A549 (cell line): ENCODE data around the gene SLC25A46. TPM values are rescaled to one million over a fixed set of nuclear protein-coding genes. Genes with fewer than 3 reads are reported as not detected.

Experiments used
- ATAC-seq, 2 experiments: fragments of 200-7000 bp in 1 of 2; fragments of >200 bp in 1 of 2; cut with Nextera tagmentation in 1 of 2; cut with Tn5 transposase in 1 of 2; 3 replicates each; pipeline versions ENCODE4 v1.8.0 to v1.9.1; 2018 to 2020; ENCODE audit warnings: mild to moderate bottlenecking in 1 of 2, moderate library complexity in 1 of 2
- CTCF ChIA-PET: fragments of 300-600 bp; sonication (Branson Sonifier 250); formaldehyde crosslinking; extraction: SDS; loops from one replicate; lab custom pipeline; 2021; ENCODE audit warnings: antibody characterized with exemption, inconsistent platforms; lab: Yijun Ruan, JAX
- POLR2A ChIA-PET: fragments of 350-600 bp; formaldehyde crosslinking; extraction: SDS; loops from one replicate; lab custom pipeline; 2021; ENCODE audit warnings: antibody characterized with exemption, inconsistent platforms; lab: Yijun Ruan, JAX
- DNase-seq, 2 experiments: peaks; one replicate each; pipeline versions ENCODE4 v3.0.0 to v3.0.0-alpha.2; 2011 to 2016; ENCODE audit warnings: low read depth in 1 of 2, low spot score in 1 of 2
- FAIRE-seq: peaks from 2 replicates; lab custom pipeline; 2011; peaks lifted over from hg19 to GRCh38; lab: Jason Lieb, UNC
- H3K27ac ChIP-seq, 2 experiments: fragments of >200 bp; sonication (Bioruptor Twin); formaldehyde crosslinking; 3 replicates each; pipeline ENCODE4 v1.5.1; 2016 to 2017
- H3K4me1 ChIP-seq: fragments of >200 bp; sonication (Bioruptor Twin); formaldehyde crosslinking; 3 replicates; pipeline ENCODE4 v1.6.1; 2016
- H3K4me2 ChIP-seq: fragments of >200 bp; sonication (Bioruptor Twin); formaldehyde crosslinking; 3 replicates; pipeline ENCODE4 v1.6.1; 2016
- H3K4me3 ChIP-seq: fragments of >200 bp; sonication (Bioruptor Twin); formaldehyde crosslinking; 3 replicates; pipeline ENCODE4 v1.5.1; 2016
- H3K9me3 ChIP-seq: fragments of >200 bp; sonication (Bioruptor Twin); formaldehyde crosslinking; 3 replicates; pipeline ENCODE4 v1.6.1; 2016
- BHLHE40 ChIP-seq: IDR thresholded peaks from 2 replicates; pipeline ENCODE4 v1.6.1; 2012; ENCODE audit warnings: low read depth, low read length, inconsistent platforms
- CBX2 ChIP-seq: fragments of 200-600 bp; sonication (generic); IDR thresholded peaks from 2 replicates; pipeline ENCODE4 v1.6.1; 2016; ENCODE audit warnings: low read depth, mild to moderate bottlenecking, borderline replicate concordance
- CEBPB ChIP-seq, 2 experiments: fragments of >200 bp in 1 of 2; sonication (Bioruptor Twin) in 1 of 2; formaldehyde crosslinking in 1 of 2; IDR thresholded peaks; 2 replicates each; pipeline ENCODE4 v1.6.1; 2012 to 2016
- EHMT2 ChIP-seq: fragments of 200-600 bp; sonication (generic); IDR thresholded peaks from 2 replicates; pipeline ENCODE4 v1.6.1; 2016; ENCODE audit warnings: antibody characterized with exemption, low read depth, mild to moderate bottlenecking, moderate library complexity
- EP300 ChIP-seq, 2 experiments: fragments of >200 bp; sonication (Bioruptor Twin); formaldehyde crosslinking; IDR thresholded peaks; 2 replicates in 1 of 2; 3 replicates in 1 of 2; pipeline ENCODE4 v1.6.1; 2016 to 2017
- ESRRA ChIP-seq: fragments of 150-350 bp; IDR thresholded peaks from 2 replicates; pipeline ENCODE4 v1.6.1; 2014; ENCODE audit warnings: mild to moderate bottlenecking, low read length, borderline replicate concordance
- FOSB ChIP-seq: fragments of 250-450 bp; sonication (Bioruptor Pico); IDR thresholded peaks from 2 replicates; pipeline ENCODE4 v1.5.0; 2020; ENCODE audit warnings: mild to moderate bottlenecking, moderate library complexity
- FOXS1 ChIP-seq: fragments of 250-450 bp; sonication (Bioruptor Pico); IDR thresholded peaks from 2 replicates; pipeline ENCODE4 v1.5.0; 2020; ENCODE audit warnings: mild to moderate bottlenecking, moderate library complexity
- HOXB13 ChIP-seq: fragments of 250-450 bp; sonication (Bioruptor Pico); IDR thresholded peaks from 2 replicates; pipeline ENCODE4 v1.5.0; 2020; ENCODE audit warnings: low read depth, mild to moderate bottlenecking, moderate library complexity
- JUNB ChIP-seq: fragments of >200 bp; sonication (Bioruptor Twin); formaldehyde crosslinking; IDR thresholded peaks from 2 replicates; pipeline ENCODE4 v1.6.1; 2016
- KDM1A ChIP-seq: fragments of 200-600 bp; sonication (generic); IDR thresholded peaks from 2 replicates; pipeline ENCODE4 v1.6.1; 2016; ENCODE audit warnings: low read depth, mild to moderate bottlenecking
- MAFK ChIP-seq: fragments of 450-650 bp; IDR thresholded peaks from 2 replicates; pipeline ENCODE4 v1.6.1; 2014; ENCODE audit not compliant: partially characterized antibody
- MYC ChIP-seq: IDR thresholded peaks from 2 replicates; pipeline ENCODE4 v1.6.1; 2012; ENCODE audit warnings: mild to moderate bottlenecking, inconsistent platforms, low read length, improper control_type of control experiment, borderline replicate concordance
- NFE2L2 ChIP-seq: fragments of 150-350 bp; conservative IDR thresholded peaks from 2 replicates; pipeline ENCODE4 v1.6.1; 2014; ENCODE audit warnings: low read length
- NR3C1 ChIP-seq: fragments of >200 bp; sonication (Bioruptor Twin); formaldehyde crosslinking; IDR thresholded peaks from 3 replicates; pipeline ENCODE4 v1.6.1; 2017
- RAD21 ChIP-seq, 2 experiments: fragments of >200 bp in 1 of 2; sonication (Bioruptor Twin) in 1 of 2; formaldehyde crosslinking in 1 of 2; IDR thresholded peaks in 1 of 2; conservative IDR thresholded peaks in 1 of 2; 2 replicates in 1 of 2; 3 replicates in 1 of 2; pipeline ENCODE4 v1.6.1; 2012 to 2018; ENCODE audit warnings: inconsistent platforms in 1 of 2
- RARB ChIP-seq: fragments of 250-450 bp; sonication (Bioruptor Pico); IDR thresholded peaks from 2 replicates; pipeline ENCODE4 v1.8.0; 2021; ENCODE audit warnings: mild to moderate bottlenecking, moderate library complexity
- RCOR1 ChIP-seq: fragments of 150-350 bp; IDR thresholded peaks from 2 replicates; pipeline ENCODE4 v1.6.1; 2014; ENCODE audit warnings: antibody characterized with exemption, low read length, low read depth
- SMC3 ChIP-seq: fragments of >200 bp; sonication (Bioruptor Twin); formaldehyde crosslinking; IDR thresholded peaks from 3 replicates; pipeline ENCODE4 v1.6.1; 2018; ENCODE audit warnings: inconsistent platforms
- SREBF2 ChIP-seq: fragments of 450-650 bp; IDR thresholded peaks from 2 replicates; pipeline ENCODE4 v1.6.1; 2014; ENCODE audit warnings: mild to moderate bottlenecking, moderate library complexity
- TP53 ChIP-seq: fragments of 250-450 bp; sonication (Bioruptor Pico); IDR thresholded peaks from 2 replicates; pipeline ENCODE4 v1.5.0; 2021; ENCODE audit warnings: mild to moderate bottlenecking, moderate library complexity
- WGBS: methylation state at CpG from one replicate; pipeline ENCODE4 v1.1.6; 2017; ENCODE audit errors: missing lambda C conversion rate; 5-methylcytosine and 5-hydroxymethylcytosine counted together
- polyA plus RNA-seq, 4 experiments: library from polyadenylated mRNA; depleted of rRNA in 3 of 4; stranded (reverse); fragments of >200 nt; fragmentation: RNase III in 1 of 4; extraction: RNeasy Plus Mini Kit Qiagen cat#74134 plus additional on column Dnase treatment in 1 of 4; gene quantifications; 2 replicates in 3 of 4; 3 replicates in 1 of 4; pipeline ENCODE4 v1.2.3, GENCODE V29; 2011 to 2017
- TF ChIP-seq, protein P1 (sequence below): IDR thresholded peaks from 2 replicates; pipeline ENCODE4 v1.6.1; 2012; ENCODE audit warnings: low read depth, borderline replicate concordance
- TF ChIP-seq, protein P2 (sequence below): fragments of 250-450 bp; sonication (Bioruptor Pico); IDR thresholded peaks from 2 replicates; pipeline ENCODE4 v1.5.0; 2020; ENCODE audit warnings: low read depth, mild to moderate bottlenecking, moderate library complexity
- TF ChIP-seq, protein P3 (sequence below): fragments of 250-450 bp; sonication (Bioruptor Pico); IDR thresholded peaks from 2 replicates; pipeline ENCODE4 v1.5.0; 2021; ENCODE audit warnings: mild to moderate bottlenecking, moderate library complexity, borderline replicate concordance

SLC25A46 gene
- polyA plus RNA-seq, 2 of the 4 experiments (the other 2 are of a cell fraction) = 29.2 to 41.7 TPM

DNA sequence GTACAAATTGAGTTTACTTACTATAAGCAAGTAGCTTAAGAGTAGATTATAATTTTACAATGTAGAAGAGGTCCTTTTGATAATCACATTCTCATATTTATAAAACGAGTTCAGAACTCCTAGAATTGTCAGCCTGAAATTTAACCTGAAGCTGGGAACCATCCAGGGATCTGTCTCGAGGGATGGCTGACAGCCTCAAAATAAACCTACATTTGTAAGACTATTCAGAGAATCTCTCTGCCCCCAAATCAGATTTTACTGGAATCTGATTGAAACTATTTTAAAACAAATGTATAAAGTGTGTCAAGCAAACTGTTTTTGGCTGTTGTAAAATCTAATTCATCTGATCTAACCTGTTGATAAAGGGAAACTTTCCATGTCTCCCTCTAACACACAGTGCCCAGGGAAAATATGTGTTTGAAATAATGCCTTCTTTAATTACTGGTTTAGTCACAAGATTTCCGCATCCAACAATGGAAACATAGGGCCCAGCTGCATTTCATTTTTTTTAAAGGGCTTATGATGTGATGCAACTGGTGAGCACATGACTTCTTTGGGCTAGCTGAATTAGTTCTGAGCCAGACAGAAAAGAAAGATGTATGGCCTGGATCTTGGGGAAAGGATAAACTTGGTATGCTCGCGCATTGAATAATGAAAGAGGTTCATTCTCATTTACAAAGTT lies 30.3 kb downstream of the SLC25A46 start:
- no peak overlapping the region for H3K4me3 ChIP-seq
- no peak for ATAC-seq
- no peak for DNase-seq
- POLR2A ChIA-PET = no interaction called here
- CTCF ChIA-PET = no interaction called here
- H3K9me3 ChIP-seq = no peaks in the 10 kb centered on the region
- H3K4me1 ChIP-seq = no peaks in the 10 kb centered on the region
- FAIRE-seq = no peak
- TF ChIP-seq, protein P1, sequence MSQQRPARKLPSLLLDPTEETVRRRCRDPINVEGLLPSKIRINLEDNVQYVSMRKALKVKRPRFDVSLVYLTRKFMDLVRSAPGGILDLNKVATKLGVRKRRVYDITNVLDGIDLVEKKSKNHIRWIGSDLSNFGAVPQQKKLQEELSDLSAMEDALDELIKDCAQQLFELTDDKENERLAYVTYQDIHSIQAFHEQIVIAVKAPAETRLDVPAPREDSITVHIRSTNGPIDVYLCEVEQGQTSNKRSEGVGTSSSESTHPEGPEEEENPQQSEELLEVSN = no peak
- no peak for TF ChIP-seq JUNB
- no peak for TF ChIP-seq SMC3
- TF ChIP-seq FOSB (CRISPR knock-in tag) = no peak
- no peak for TF ChIP-seq MAFK
- 38% methylated on average over 5 of the region's 5 CpGs for WGBS
- H3K4me2 ChIP-seq = no peak overlapping the region
- H3K27ac ChIP-seq = no peak overlapping the region

DNA sequence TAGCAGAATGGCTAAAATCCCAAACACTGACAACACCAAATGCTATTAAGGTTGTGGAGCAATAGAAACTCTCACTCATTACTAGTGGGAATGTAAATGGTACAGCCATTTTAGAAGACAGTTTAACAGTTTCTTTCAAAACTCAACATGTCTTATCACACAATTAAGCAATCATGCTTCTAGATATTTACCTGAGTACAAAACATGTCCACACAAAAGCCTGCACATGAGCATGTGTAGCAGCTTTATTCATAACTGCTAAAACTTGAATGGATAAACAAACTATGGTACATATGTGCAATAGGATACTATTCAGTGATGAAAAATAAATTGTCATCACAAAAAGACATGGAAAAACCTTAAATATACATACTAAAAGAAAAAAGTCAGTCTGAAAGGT lies 31.5 kb downstream of the SLC25A46 start:
- ChIA-PET CTCF (no interaction called here), POLR2A (no interaction called here)
- DNase-seq (no peak), FAIRE-seq (no peak), ATAC-seq (no peak)
- no peak overlapping the region for H3K4me2 ChIP-seq
- TF ChIP-seq EHMT2 = no peak
- TF ChIP-seq BHLHE40 = no peak
- TF ChIP-seq MYC = no peak
- TF ChIP-seq EP300 (IDR thresholded peaks at IDR 0.05) = no peak
- no peak for TF ChIP-seq CEBPB (IDR thresholded peaks at IDR 0.05)
- TF ChIP-seq HOXB13 (CRISPR knock-in tag) = no peak
- TF ChIP-seq, protein P2, sequence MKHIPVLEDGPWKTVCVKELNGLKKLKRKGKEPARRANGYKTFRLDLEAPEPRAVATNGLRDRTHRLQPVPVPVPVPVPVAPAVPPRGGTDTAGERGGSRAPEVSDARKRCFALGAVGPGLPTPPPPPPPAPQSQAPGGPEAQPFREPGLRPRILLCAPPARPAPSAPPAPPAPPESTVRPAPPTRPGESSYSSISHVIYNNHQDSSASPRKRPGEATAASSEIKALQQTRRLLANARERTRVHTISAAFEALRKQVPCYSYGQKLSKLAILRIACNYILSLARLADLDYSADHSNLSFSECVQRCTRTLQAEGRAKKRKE (CRISPR knock-in tag) = no peak
- no peak for TF ChIP-seq KDM1A
- TF ChIP-seq SREBF2 = no peak
- TF ChIP-seq CBX2 = no peak
- no peaks in the 10 kb centered on the region for H3K4me1 ChIP-seq
- H3K4me3 ChIP-seq = no peak overlapping the region
- no peaks in the 10 kb centered on the region for H3K9me3 ChIP-seq
- H3K27ac ChIP-seq = no peak overlapping the region

DNA sequence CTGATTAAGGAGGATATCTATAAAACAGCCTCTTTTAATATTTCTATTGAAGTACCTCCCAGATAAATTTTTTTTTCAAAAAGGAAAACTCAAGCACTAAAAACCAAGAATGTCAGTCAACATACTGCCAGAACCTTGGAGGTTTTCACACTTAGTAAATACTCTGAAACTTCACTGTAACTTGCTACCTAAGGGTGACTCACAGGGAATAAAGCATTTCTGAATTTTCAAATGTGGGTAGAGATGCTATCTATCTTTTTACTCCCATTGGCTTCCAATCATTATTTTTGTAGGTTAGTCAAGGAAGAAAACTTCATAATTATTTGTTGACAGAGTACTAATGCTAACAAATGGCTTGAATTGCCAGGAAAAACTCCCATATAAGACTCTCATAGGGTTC lies 46.1 kb downstream of the SLC25A46 start:
- FAIRE-seq (no peak), ATAC-seq (no peak), DNase-seq (no peak)
- POLR2A ChIA-PET = no interaction called here
- CTCF ChIA-PET = no interaction called here
- TF ChIP-seq ESRRA (no peak), RCOR1 (no peak), NFE2L2 (no peak), SMC3 (no peak), NR3C1 (no peak), FOXS1 (no peak), EP300 (IDR thresholded peaks at IDR 0.05) (no peak), MYC (no peak), SREBF2 (no peak), RARB (CRISPR knock-in tag) (no peak), RAD21 (conservative IDR thresholded peaks at IDR 0.05 in 1 of 2, IDR thresholded peaks at IDR 0.05 in 1 of 2) (no peak), TP53 (CRISPR knock-in tag) (no peak), HOXB13 (CRISPR knock-in tag) (no peak), CEBPB (IDR thresholded peaks at IDR 0.05) (no peak)
- TF ChIP-seq, protein P3, sequence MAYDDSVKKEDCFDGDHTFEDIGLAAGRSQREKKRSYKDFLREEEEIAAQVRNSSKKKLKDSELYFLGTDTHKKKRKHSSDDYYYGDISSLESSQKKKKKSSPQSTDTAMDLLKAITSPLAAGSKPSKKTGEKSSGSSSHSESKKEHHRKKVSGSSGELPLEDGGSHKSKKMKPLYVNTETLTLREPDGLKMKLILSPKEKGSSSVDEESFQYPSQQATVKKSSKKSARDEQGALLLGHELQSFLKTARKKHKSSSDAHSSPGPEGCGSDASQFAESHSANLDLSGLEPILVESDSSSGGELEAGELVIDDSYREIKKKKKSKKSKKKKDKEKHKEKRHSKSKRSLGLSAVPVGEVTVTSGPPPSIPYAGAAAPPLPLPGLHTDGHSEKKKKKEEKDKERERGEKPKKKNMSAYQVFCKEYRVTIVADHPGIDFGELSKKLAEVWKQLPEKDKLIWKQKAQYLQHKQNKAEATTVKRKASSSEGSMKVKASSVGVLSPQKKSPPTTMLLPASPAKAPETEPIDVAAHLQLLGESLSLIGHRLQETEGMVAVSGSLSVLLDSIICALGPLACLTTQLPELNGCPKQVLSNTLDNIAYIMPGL (CRISPR knock-in tag) = no peak
- Histone ChIP-seq H3K4me3 (no peak overlapping the region), H3K4me1 (no peaks in the 10 kb centered on the region), H3K27ac (no peak overlapping the region), H3K4me2 (no peak overlapping the region), H3K9me3 (no peaks in the 10 kb centered on the region)
